Measurements from ENCODE around the gene UBE2I.

DNA sequence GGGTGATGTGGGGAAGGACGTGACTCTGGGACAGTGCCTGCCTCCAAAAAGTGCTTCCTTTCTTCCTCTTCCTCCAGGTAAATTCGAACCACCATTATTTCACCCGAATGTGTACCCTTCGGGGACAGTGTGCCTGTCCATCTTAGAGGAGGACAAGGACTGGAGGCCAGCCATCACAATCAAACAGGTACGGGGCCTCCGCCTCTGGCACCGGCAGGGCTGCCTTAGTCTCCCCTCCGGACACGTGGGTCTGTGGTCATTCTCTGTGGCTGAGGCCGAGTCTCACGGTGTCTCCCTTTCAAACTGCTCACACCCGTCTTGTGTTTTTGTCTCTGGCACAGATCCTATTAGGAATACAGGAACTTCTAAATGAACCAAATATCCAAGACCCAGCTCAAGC is 10.7 kb downstream of the UBE2I start:
- TF ChIP-seq, protein P1, sequence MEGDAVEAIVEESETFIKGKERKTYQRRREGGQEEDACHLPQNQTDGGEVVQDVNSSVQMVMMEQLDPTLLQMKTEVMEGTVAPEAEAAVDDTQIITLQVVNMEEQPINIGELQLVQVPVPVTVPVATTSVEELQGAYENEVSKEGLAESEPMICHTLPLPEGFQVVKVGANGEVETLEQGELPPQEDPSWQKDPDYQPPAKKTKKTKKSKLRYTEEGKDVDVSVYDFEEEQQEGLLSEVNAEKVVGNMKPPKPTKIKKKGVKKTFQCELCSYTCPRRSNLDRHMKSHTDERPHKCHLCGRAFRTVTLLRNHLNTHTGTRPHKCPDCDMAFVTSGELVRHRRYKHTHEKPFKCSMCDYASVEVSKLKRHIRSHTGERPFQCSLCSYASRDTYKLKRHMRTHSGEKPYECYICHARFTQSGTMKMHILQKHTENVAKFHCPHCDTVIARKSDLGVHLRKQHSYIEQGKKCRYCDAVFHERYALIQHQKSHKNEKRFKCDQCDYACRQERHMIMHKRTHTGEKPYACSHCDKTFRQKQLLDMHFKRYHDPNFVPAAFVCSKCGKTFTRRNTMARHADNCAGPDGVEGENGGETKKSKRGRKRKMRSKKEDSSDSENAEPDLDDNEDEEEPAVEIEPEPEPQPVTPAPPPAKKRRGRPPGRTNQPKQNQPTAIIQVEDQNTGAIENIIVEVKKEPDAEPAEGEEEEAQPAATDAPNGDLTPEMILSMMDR (IDR thresholded peaks at IDR 0.05): no peak
- TF ChIP-seq POLR2AphosphoS5 (IDR thresholded peaks at IDR 0.05) (no peak), POLR2A (IDR thresholded peaks at IDR 0.05) (no peak)
